Mucosa of stomach (tissue), 1 donor: ENCODE results near the gene ARFRP1.
A peak's percentile ranks its signal among the peaks of the same experiment; 100 is the strongest.

Experiments used
- H3K27me3 ChIP-seq: one replicate; pipeline ENCODE4 v1.7.0; 2013; ENCODE audit warnings: mild to moderate bottlenecking, low read length; ENCODE audit not compliant: control insufficient read depth, insufficient read depth
- H3K36me3 ChIP-seq: one replicate; pipeline ENCODE4 v1.7.0; 2013; ENCODE audit warnings: low read length; ENCODE audit not compliant: control insufficient read depth, insufficient read depth
- H3K4me1 ChIP-seq: one replicate; pipeline ENCODE4 v1.7.0; 2013; ENCODE audit warnings: mild to moderate bottlenecking, low read length; ENCODE audit not compliant: control insufficient read depth, insufficient read depth
- H3K4me3 ChIP-seq: one replicate; pipeline ENCODE4 v1.7.0; 2013; ENCODE audit warnings: low read length
- H3K9ac ChIP-seq: one replicate; pipeline ENCODE4 v1.7.0; 2013; ENCODE audit warnings: mild to moderate bottlenecking, low read length, moderate library complexity
- H3K9me3 ChIP-seq: one replicate; pipeline ENCODE4 v1.7.0; 2013; ENCODE audit warnings: mild to moderate bottlenecking, low read length, moderate library complexity; ENCODE audit not compliant: control insufficient read depth
- donor health status: Pancreatic carcinoma.

Gene ARFRP1

DNA sequence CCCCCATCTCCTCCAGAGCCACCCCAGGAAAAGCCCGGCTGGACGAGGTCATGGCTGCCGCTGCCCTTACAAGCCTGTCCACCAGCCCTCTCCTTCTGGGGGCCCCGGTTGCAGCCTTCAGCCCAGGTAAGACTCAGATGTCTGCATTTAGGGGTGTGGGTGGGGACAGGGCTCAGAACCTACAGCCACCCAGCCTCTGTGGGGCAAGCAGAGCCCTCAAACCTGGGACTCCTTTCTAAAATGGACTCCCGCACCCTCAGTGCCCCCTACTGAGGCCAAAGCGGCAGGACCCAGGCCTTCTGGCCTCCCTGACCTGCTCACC, 33.5 kb upstream of the ARFRP1 start:
- peaks cover 38% of the 10 kb centered on the region for H3K4me1 ChIP-seq
- H3K27me3 ChIP-seq: no peaks in the 10 kb centered on the region
- H3K9ac ChIP-seq: no peak overlapping the region
- no peak overlapping the region for H3K4me3 ChIP-seq
- no peaks in the 10 kb centered on the region for H3K9me3 ChIP-seq
- no peaks in the 10 kb centered on the region for H3K36me3 ChIP-seq

DNA sequence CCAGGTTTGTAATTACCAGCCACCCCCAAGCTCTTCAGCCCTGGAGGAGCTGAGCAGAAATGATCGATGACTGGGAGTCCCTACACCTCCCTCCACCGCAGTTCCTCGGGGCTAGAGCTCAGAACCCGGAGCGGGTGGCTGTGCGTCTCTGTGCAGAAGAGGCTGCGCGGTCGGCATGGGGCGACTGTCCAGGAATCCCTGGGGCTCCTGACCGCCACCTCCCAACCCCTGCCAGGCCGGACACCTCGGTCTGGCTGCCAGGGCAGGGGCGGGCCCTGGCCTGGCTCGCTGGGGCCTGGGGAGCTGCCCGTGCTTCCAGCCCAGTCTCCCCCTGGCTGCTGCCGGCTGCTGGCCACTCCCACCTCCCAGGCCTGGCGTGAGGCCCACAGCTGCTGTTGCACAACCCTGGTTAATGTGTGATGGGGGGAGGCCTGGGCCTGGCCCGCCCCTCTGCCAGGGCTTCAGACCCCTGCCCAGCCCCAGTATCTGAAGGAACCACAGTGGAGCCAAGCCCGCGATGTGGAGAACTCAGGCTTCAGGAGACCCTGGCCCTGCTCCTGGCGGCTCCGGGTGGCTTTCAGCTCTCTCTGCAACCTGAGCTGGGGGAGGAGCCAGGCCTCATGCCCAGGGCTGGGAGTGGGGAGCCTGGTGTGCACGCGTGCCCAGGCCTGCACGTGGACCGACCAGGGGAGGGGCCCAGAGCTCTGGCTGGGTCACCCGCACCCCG, 33.0 kb upstream of the ARFRP1 start:
- peak overlapping the region; percentile 59 for H3K9ac ChIP-seq

DNA sequence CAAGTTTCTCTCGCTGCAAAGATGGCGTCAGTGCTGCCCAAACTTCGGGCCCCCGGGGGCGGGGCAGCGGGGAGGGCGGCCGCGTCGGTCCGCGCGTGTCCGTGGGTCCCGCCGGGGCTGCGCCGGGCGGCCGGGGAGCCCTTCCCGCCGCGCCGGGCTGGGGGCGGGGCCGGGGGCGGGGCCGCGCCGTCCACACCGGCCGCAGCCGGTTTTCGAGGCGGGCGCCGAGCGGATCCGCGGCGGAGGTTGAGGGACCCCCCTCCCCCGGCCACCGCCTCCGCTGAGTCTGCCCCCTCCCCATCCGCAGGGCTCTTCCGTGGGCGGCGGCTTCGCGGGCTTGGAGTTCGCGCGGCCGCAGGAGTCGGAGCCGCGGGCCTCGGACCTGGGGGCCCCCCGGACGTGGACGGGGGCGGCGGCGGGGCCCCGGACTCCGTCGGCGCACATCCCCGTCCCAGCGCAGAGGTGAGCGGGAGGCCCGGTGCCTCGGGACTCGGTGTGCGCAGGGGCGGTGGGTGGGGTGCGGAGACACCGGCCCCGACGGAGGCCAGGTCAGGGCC, 32.4 kb upstream of the ARFRP1 start:
- peaks cover 47% of the 10 kb centered on the region for H3K4me1 ChIP-seq
- H3K36me3 ChIP-seq: no peaks in the 10 kb centered on the region
- H3K9me3 ChIP-seq: no peaks in the 10 kb centered on the region
- H3K9ac ChIP-seq: peak overlapping the region; percentile 59
- peak overlapping the region; percentile 50 for H3K4me3 ChIP-seq
- no peaks in the 10 kb centered on the region for H3K27me3 ChIP-seq

More for the DNA sequence above, 33.0 kb upstream of the ARFRP1 start:
- Histone ChIP-seq H3K27me3 (no peaks in the 10 kb centered on the region), H3K4me1 (peaks cover 44% of the 10 kb centered on the region), H3K4me3 (peak overlapping the region; percentile 50), H3K36me3 (no peaks in the 10 kb centered on the region), H3K9me3 (no peaks in the 10 kb centered on the region)

DNA sequence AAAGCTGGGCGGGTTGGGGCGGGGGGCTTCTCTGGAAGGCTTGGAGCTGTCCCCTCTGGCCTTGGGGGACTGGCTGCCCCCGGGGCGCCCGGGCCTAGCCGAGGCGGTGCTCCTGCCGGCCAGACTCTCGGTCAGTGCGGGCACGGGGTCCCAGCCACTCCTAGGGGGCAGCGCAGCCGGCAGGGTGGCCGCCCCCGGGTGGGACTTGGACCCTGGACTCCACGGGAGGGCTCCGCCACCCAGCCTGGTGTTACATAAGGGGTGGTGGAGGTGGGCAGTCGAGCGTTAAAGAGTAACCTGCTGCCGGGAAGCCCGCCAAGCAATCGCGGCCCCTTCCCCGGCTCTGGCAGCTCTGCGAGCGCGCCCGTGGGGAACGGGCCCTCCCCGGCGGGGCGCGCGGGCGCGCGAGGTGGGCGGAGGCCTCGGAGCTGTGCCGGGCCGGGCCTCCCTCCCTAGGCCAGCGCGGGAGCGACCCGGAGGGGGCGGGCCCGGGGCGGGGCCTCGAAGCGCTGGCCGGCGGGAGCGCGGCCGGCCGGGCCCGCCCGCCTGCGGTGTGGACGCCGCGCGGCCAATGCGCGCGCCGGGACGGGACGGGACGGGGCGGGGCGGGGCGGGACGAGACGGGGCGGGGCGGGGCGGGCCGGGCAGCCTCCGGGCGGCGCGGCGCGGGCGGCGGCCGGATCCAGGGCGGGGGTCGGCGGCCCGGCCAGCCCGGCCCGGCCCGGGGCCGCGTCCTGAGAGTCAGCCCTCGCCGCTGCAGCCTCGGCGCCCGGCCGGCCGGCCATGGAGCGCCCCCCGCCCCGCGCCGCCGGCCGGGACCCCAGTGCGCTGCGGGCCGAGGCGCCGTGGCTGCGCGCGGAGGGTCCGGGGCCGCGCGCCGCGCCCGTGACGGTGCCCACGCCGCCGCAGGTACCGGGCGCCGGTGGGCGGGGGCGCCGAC, 31.6 kb upstream of the ARFRP1 start, which contains the start of gene SLC2A4RG:
TSS of gene SLC2A4RG (plus strand) at position 647 of the 940 bp plus-strand sequence. CDS start at position 784, 137 bp downstream.
- Histone ChIP-seq H3K9ac (peak within 1 kb of the TSS; percentile 59), H3K9me3 (no peaks in the 10 kb centered on the region), H3K36me3 (no peaks in the 10 kb centered on the region), H3K27me3 (no peaks in the 10 kb centered on the region), H3K4me3 (peak within 1 kb of the TSS; percentile 50), H3K4me1 (peaks cover 47% of the 10 kb centered on the region)

DNA sequence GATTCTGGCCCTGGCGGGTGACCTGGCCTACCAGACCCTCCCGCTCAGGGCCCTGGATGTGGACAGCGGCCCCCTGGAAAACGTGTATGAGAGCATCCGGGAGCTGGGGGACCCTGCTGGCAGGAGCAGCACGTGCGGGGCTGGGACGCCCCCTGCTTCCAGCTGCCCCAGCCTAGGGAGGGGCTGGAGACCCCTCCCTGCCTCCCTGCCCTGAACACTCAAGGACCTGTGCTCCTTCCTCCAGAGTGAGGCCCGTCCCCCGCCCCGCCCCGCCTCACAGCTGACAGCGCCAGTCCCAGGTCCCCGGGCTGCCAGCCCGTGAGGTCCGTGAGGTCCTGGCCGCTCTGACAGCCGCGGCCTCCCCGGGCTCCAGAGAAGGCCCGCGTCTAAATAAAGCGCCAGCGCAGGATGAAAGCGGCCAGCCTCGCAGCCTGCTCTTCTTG, 30.9 kb upstream of the ARFRP1 start:
- Histone ChIP-seq H3K4me1 (peaks cover 47% of the 10 kb centered on the region), H3K4me3 (no peak overlapping the region), H3K9me3 (no peaks in the 10 kb centered on the region), H3K36me3 (peaks cover 5% of the 10 kb centered on the region), H3K9ac (peak overlapping the region; percentile 50), H3K27me3 (no peaks in the 10 kb centered on the region)

DNA sequence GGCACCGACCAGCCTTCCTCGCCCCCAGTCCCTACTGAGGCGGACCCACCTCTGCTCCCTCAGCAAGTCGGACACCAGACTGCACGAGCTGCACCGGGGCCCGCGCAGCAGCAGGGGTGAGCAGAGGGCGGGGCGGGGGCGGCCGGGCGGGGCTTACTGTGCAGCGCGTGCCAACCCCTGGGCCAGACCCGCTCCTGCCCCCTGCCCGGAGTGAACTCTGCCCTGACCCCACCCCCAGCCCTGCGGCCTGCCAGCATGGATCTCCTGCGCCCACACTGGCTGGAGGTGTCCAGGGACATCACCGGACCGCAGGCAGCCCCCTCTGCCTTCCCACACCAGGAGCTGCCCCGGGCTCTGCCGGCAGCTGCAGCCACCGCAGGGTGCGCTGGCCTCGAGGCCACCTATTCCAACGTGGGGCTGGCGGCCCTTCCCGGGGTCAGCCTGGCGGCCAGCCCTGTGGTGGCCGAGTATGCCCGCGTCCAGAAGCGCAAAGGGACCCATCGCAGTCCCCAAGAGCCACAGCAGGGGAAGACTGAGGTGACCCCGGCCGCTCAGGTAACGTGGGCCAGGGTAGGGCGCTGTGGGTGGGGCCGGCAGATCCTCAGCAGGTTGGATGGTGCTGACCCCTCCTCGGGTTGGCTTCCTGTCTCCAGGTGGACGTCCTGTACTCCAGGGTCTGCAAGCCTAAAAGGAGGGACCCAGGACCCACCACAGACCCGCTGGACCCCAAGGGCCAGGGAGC, 30.3 kb upstream of the ARFRP1 start:
- H3K4me3 ChIP-seq: no peak overlapping the region
- H3K9me3 ChIP-seq: no peaks in the 10 kb centered on the region
- H3K4me1 ChIP-seq: peaks cover 47% of the 10 kb centered on the region
- H3K9ac ChIP-seq: peak overlapping the region; percentile 3
- H3K36me3 ChIP-seq: peaks cover 6% of the 10 kb centered on the region
- H3K27me3 ChIP-seq: no peaks in the 10 kb centered on the region

DNA sequence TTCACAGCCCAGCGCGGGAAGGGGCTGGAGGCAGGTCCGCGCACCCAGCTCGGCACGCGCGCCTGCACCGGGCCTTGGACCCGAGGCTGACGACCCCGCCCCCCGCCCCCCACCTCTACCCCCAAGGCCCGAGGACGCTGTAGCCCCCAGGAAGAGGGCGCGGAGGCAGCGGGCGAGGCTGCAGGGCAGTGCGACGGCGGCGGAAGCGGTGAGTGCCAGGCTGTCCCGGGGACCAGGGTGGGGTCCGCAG, 29.8 kb upstream of the ARFRP1 start:
- H3K4me3 ChIP-seq: no peak overlapping the region
- no peaks in the 10 kb centered on the region for H3K9me3 ChIP-seq
- H3K9ac ChIP-seq: no peak overlapping the region
- H3K27me3 ChIP-seq: no peaks in the 10 kb centered on the region
- peaks cover 6% of the 10 kb centered on the region for H3K36me3 ChIP-seq
- peaks cover 47% of the 10 kb centered on the region for H3K4me1 ChIP-seq

DNA sequence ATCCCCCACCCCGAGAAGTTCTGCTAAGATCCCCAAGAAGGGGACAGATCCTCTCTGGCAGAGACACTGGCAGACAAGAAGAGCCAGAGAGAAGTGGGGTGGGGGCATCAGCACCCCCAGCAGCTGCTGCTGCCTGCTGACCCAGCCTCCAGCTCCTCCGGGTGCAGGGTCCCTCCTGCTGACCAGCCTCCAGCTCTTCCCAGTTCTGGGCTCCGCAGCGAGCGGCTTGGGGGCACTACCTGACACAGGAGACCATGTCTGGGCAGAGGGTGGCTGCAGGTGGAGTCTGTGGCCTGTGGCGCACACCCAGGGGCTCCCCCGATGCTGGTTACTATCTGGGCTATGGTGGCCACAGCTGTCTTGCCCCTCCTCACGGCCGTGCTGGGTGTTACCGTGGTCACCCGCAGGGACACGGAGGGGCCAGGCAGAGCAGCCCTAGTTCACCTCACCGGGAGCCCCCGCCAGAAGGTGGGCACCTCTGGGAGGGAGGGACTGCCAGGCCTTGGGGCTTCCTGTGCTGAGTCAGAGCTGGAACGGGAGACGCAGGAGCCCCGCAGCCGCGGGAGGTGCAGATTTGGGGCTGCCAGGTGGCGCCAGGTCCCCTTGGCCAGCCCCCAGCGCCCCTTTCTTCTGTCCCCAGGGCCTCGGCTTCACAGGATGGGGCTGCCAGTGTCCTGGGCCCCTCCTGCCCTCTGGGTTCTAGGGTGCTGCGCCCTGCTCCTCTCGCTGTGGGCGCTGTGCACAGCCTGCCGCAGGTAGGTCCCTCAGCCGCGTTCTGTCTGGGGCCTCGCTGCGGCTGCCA, 29.3 kb upstream of the ARFRP1 start:
- peaks cover 6% of the 10 kb centered on the region for H3K36me3 ChIP-seq
- H3K4me1 ChIP-seq: peaks cover 47% of the 10 kb centered on the region
- peak overlapping the region; percentile 64 for H3K9ac ChIP-seq
- peak overlapping the region; percentile 9 for H3K4me3 ChIP-seq
- H3K27me3 ChIP-seq: no peaks in the 10 kb centered on the region
- H3K9me3 ChIP-seq: no peaks in the 10 kb centered on the region

DNA sequence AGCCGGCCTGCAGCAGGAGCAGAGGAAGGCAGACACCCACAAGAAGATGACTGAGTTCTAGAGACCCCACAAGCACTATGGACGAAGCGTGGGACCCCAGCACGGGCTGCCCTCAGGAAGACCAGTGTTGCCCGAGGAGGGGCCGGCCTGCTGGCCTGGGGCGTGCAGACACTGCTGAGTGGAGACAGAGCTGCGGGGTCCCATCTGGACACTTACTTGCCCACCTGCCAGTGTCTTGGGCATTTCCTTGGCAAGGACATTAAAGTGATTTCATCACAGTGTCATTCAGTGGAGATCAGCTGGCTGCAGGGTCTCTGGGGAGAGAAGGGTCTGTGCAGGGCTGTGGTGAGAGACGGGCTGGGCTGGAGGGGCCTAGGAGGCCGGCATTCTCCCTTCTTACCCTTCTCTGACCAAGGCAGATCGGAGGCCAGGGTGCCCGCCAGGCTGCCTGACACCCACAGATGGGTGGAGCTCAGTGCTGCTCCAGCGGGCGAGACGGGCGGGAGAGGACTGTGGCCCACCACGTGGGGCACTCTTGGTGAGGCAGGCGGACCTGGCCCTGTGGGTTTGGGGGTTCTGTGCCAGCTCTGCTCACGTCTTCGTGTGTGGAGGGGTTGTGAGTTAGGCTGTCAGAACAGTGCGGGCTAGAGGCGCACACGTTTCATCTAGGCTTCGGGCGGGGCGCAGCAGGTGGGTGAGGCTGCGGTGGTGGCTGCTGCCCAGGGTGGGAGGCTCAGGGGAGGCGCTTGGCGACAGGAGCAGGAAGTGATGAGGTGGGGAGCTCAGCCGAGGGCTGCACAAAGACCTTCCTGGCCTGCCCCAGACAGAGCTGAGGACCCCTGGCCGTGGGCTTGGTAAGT, 28.3 kb upstream of the ARFRP1 start, which contains the start of gene LIME1:
TSS of gene LIME1 (plus strand) at position 806 of the 860 bp plus-strand sequence. CDS start 886 bp downstream, outside the sequence.
- H3K27me3 ChIP-seq: no peaks in the 10 kb centered on the region
- peak within 1 kb of the TSS; percentile 64 for H3K9ac ChIP-seq
- peaks cover 39% of the 10 kb centered on the region for H3K4me1 ChIP-seq
- H3K4me3 ChIP-seq: peak within 1 kb of the TSS; percentile 9
- no peaks in the 10 kb centered on the region for H3K9me3 ChIP-seq
- peaks cover 6% of the 10 kb centered on the region for H3K36me3 ChIP-seq

DNA sequence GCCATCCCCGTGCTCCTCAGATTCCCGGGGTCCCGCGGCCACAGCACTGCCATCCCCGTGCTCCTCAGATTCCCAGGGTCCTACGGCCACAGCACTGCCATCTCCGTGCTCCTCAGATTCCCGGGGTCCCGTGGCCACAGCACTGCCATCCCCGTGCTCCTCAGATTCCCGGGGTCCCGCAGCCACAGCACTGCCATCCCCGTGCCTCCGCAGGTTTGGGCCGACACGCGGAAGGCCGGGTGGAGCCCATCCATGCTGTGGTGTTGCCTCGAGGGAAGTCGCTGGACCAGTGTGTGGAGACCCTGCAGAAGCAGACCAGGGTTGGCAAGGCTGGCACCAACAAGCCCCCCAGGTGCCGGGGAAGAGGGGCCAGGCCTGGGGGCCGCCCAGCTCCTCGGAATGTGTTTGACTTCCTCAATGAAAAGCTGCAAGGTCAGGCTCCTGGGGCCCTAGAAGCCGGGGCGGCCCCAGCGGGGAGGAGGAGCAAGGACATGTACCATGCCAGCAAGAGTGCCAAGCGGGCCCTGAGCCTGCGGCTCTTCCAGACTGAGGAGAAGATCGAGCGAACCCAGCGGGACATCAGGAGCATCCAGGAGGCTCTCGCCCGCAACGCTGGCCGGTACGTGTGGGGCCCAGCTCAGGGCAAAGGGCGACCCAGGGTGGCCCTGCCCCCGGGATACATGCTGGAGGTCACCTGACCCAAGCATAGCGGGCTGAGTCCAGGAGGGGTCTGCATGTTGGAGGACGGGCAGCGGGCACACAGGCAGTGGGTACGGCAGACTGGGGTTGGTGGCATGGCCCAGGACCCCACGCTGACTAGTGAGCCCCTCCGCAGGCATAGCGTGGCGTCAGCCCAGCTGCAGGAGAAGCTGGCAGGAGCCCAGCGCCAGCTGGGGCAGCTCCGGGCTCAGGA, 27.4 kb upstream of the ARFRP1 start:
- H3K9ac ChIP-seq: no peak overlapping the region
- H3K4me1 ChIP-seq: peaks cover 31% of the 10 kb centered on the region
- H3K27me3 ChIP-seq: no peaks in the 10 kb centered on the region
- peaks cover 6% of the 10 kb centered on the region for H3K36me3 ChIP-seq
- no peak overlapping the region for H3K4me3 ChIP-seq
- no peaks in the 10 kb centered on the region for H3K9me3 ChIP-seq
